ENCODE measurements around the gene SERPINB8.
"Not testable (repeated sequence)": the region's sequence is repeated elsewhere in the genome, so short reads cannot be mapped to it uniquely, and the experiment has no call there.

GRCh38 chr18:63940543-63941050, 29.3 kb upstream of the SERPINB8 start:
- not testable (repeated sequence) for TF ChIP-seq POLR2A, CTCF (IDR thresholded peaks at IDR 0.05)
